ENCODE measurements around the gene SAV1.
A peak's percentile ranks its signal among the peaks of the same experiment; 100 is the strongest.
"Not testable (repeated sequence)": the region's sequence is repeated elsewhere in the genome, so short reads cannot be mapped to it uniquely, and the experiment has no call there.

The SAV1 gene

GRCh38 chr14:50664579-50664978, 3.5 kb downstream of the SAV1 start:
- not testable (repeated sequence) for DNase-seq

GRCh38 chr14:50659327-50659974, 8.7 kb downstream of the SAV1 start:
- DNase-seq = peak; percentile 53

GRCh38 chr14:50658203-50658602, 9.9 kb downstream of the SAV1 start:
- no peak for DNase-seq

- peak; percentile 32 for DNase-seq
Observed at GRCh38 chr14:50657753-50658152, 10.4 kb downstream of the SAV1 start.

GRCh38 chr14:50656776-50657175, 11.3 kb downstream of the SAV1 start:
- no peak for DNase-seq

- DNase-seq = no peak
Observed at GRCh38 chr14:50649691-50650090, 18.4 kb downstream of the SAV1 start.

GRCh38 chr14:50647753-50648152, 20.4 kb downstream of the SAV1 start:
- DNase-seq = no peak

- DNase-seq = no peak
Observed at GRCh38 chr14:50647282-50647681, 20.8 kb downstream of the SAV1 start.

- no peak for DNase-seq
Observed at GRCh38 chr14:50635141-50635540, 33.0 kb downstream of the SAV1 start.

GRCh38 chr14:50633954-50634353, 34.2 kb downstream of the SAV1 start:
- DNase-seq = no peak

GRCh38 chr14:50631408-50631821, 36.7 kb downstream of the SAV1 start:
- no peak for DNase-seq

- not testable (repeated sequence) for DNase-seq
Observed at GRCh38 chr14:50624947-50625346, 43.2 kb downstream of the SAV1 start.

GRCh38 chr14:50624447-50624846, 43.7 kb downstream of the SAV1 start:
- DNase-seq = no peak

- no peak for DNase-seq
Observed at GRCh38 chr14:50622978-50623377, 45.1 kb downstream of the SAV1 start.

GRCh38 chr14:50620341-50620740, 47.8 kb downstream of the SAV1 start:
- DNase-seq = no peak

GRCh38 chr14:50619569-50620141, 48.5 kb downstream of the SAV1 start:
- DNase-seq = peak; percentile 68

- no peak for DNase-seq
Observed at GRCh38 chr14:50616275-50616674, 51.8 kb downstream of the SAV1 start.

GRCh38 chr14:50615552-50615951, 52.6 kb downstream of the SAV1 start:
- no peak for DNase-seq

- no peak for DNase-seq
Observed at GRCh38 chr14:50615056-50615455, 53.0 kb downstream of the SAV1 start.

- DNase-seq = no peak
Observed at GRCh38 chr14:50612806-50613205, 55.3 kb downstream of the SAV1 start.

GRCh38 chr14:50610465-50610864, 57.6 kb downstream of the SAV1 start:
- DNase-seq = no peak

GRCh38 chr14:50608302-50608851, 59.7 kb downstream of the SAV1 start:
- DNase-seq = no peak

- no peak for DNase-seq
Observed at GRCh38 chr14:50607761-50608160, 60.3 kb downstream of the SAV1 start.

- DNase-seq = no peak
Observed at GRCh38 chr14:50607181-50607580, 60.9 kb downstream of the SAV1 start.

- DNase-seq = no peak
Observed at GRCh38 chr14:50606468-50606867, 61.6 kb downstream of the SAV1 start.

Measured in hematopoietic multipotent progenitor cell treated with erythropoietin and hydrocortisone succinate and interleukin-3 and kit ligand, for 4 days (in vitro differentiated cells).